ENCODE data around the gene ZBTB7C. TPM values are rescaled to one million over a fixed set of nuclear protein-coding genes. Genes with fewer than 3 reads are reported as not detected.

The ZBTB7C gene
- total RNA-seq, 1 experiment from 2014 or later: not detected

DNA sequence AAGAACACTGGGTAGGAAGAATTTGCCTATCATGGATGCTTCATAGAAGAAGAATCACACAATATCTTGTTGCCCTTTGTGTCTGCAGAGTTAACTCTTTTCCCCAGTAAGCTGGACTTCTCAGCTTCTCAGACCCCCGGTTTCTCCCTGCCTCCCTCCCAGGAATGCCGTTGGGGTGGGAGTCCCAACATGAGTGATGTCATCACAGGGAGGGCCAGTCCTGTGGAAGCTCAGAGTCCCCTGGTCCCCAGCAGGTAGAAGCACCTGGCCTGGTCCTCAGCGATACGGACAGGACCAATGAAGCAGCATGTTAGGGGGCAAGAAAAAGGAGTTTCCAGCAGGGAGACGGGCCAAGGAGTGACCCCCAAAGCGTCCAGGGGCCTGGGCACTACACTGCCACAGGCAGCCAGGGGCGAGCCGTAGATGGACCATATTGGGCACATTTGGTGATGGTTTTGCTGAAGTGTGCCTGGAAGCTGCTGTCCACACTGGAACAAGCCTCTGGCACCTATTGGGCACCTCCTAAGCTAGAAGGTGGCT, 242.8 kb downstream of the ZBTB7C start:
- CTCF ChIA-PET: interaction anchor here (0.6 kb wide), 2 partner anchors 16 to 26 kb away, joined by 4 read pairs; no protein-coding TSS in a partner anchor
- Mint-ChIP-seq H3K27me3 (ENCODE audit: unreplicated experiment) (peaks cover 94% of the 10 kb centered on the region), H3K9me3 (ENCODE audit: low read depth, unreplicated experiment) (no peaks in the 10 kb centered on the region), H3K36me3 (ENCODE audit: insufficient read depth, unreplicated experiment) (peaks cover 7% of the 10 kb centered on the region), H3K27ac (ENCODE audit: unreplicated experiment) (no peak overlapping the region), H3K4me1 (ENCODE audit: low read depth, unreplicated experiment) (peaks cover 7% of the 10 kb centered on the region), H3K4me3 (ENCODE audit: low read depth, unreplicated experiment) (no peak overlapping the region)
- TF ChIP-seq, protein P1, sequence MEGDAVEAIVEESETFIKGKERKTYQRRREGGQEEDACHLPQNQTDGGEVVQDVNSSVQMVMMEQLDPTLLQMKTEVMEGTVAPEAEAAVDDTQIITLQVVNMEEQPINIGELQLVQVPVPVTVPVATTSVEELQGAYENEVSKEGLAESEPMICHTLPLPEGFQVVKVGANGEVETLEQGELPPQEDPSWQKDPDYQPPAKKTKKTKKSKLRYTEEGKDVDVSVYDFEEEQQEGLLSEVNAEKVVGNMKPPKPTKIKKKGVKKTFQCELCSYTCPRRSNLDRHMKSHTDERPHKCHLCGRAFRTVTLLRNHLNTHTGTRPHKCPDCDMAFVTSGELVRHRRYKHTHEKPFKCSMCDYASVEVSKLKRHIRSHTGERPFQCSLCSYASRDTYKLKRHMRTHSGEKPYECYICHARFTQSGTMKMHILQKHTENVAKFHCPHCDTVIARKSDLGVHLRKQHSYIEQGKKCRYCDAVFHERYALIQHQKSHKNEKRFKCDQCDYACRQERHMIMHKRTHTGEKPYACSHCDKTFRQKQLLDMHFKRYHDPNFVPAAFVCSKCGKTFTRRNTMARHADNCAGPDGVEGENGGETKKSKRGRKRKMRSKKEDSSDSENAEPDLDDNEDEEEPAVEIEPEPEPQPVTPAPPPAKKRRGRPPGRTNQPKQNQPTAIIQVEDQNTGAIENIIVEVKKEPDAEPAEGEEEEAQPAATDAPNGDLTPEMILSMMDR (IDR thresholded peaks at IDR 0.05; ENCODE audit: unreplicated experiment): no peak
- no TSS peak for BruUV-seq (replicated peaks)
- intact Hi-C loops (cut with micrococcal nuclease; ENCODE audit: unreplicated experiment): no loop called here
- DNase-seq: no peak

DNA sequence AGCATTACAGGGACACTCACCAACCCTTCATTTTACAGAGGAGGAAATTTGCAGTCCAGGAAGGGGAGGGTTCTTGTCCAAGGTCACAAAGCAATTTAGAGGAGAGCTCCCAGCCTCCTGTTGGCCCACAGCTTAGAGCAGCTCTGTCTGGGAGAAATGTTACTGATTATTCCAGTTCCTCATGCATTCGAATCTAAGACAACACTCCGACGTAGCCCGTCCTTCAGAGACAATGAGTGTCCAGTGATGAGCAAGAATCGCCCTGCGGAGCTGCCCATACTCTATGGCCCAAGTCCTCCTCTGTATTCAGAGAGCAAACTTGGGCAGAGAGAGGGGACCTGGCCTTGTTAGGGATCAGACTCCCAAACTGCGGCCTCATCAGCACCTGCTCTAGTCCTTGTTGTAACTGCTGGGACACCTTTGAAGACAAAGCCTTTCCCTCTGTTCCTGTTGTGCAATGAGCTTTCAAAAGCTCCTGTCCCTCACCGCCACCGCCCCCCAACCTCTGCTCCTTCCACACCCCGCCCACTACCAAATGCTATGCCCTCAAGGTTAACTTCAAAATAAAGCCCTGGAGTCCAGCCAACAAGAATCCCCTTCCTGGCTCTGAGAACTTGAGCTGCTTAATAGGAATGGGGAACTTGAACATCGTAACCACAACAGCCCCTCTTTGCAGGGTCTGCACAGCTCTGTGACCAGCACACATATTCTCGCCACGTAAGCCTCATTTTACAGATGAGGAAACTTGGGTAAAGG, 243.9 kb downstream of the ZBTB7C start:
- Mint-ChIP-seq H3K27ac (ENCODE audit: unreplicated experiment) (no peak overlapping the region), H3K36me3 (ENCODE audit: insufficient read depth, unreplicated experiment) (peaks cover 9% of the 10 kb centered on the region), H3K9me3 (ENCODE audit: low read depth, unreplicated experiment) (no peaks in the 10 kb centered on the region), H3K4me1 (ENCODE audit: low read depth, unreplicated experiment) (peaks cover 7% of the 10 kb centered on the region), H3K4me3 (ENCODE audit: low read depth, unreplicated experiment) (no peak overlapping the region), H3K27me3 (ENCODE audit: unreplicated experiment) (peaks cover 92% of the 10 kb centered on the region)
- CTCF ChIA-PET: no interaction called here
- intact Hi-C loops (cut with micrococcal nuclease; ENCODE audit: unreplicated experiment): no loop called here
- BruUV-seq (replicated peaks): no TSS peak
- DNase-seq: no peak
- TF ChIP-seq, protein P1 (IDR thresholded peaks at IDR 0.05; ENCODE audit: unreplicated experiment): no peak

DNA sequence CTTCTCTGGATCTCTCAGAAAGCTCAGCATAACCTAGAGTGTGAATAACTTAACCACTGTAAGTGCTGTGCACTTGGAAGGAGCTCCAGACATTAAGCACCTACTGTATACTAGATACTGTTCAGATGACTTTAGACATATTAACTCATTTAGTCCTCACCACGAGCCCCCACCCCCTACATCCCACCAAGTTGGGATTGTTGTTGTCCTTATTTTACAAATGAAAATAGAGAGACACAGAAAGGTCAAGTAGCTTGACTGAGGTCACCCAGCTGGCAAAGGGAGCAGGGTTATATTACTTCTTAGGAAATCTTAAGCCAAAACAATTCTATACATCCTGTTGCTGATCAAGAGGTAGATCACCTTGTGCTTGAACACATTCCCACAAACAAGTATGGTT, 244.5 kb downstream of the ZBTB7C start:
- TF ChIP-seq, protein P1 (IDR thresholded peaks at IDR 0.05; ENCODE audit: unreplicated experiment): no peak
- Mint-ChIP-seq H3K9me3 (ENCODE audit: low read depth, unreplicated experiment) (no peaks in the 10 kb centered on the region), H3K36me3 (ENCODE audit: insufficient read depth, unreplicated experiment) (peaks cover 9% of the 10 kb centered on the region), H3K4me3 (ENCODE audit: low read depth, unreplicated experiment) (no peak overlapping the region), H3K27ac (ENCODE audit: unreplicated experiment) (no peak overlapping the region), H3K4me1 (ENCODE audit: low read depth, unreplicated experiment) (peaks cover 7% of the 10 kb centered on the region), H3K27me3 (ENCODE audit: unreplicated experiment) (peaks cover 92% of the 10 kb centered on the region)
- intact Hi-C loops (cut with micrococcal nuclease; ENCODE audit: unreplicated experiment): no loop called here
- BruUV-seq (replicated peaks): no TSS peak
- no peak for DNase-seq
- CTCF ChIA-PET: no interaction called here

DNA sequence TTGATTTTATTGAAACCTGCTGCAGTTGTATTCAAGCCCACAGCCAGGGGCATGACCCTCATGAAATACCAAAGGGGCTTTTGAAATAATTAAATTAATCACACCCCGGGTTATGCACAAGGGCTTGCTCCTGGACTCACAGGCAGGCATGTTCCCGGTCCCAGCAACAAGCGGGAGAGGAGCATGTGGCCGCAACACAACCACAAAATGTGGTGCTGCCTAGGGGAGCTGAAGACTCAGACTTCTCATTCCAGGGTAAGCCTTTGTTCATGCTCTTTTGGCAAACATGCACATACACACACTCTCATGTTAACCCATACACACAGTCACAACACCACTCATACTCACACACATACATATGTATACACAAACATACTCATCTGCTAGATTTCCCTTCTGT, 245.1 kb downstream of the ZBTB7C start:
- Mint-ChIP-seq H3K9me3 (ENCODE audit: low read depth, unreplicated experiment) (no peaks in the 10 kb centered on the region), H3K27ac (ENCODE audit: unreplicated experiment) (no peak overlapping the region), H3K27me3 (ENCODE audit: unreplicated experiment) (peaks cover 92% of the 10 kb centered on the region), H3K36me3 (ENCODE audit: insufficient read depth, unreplicated experiment) (peaks cover 9% of the 10 kb centered on the region), H3K4me3 (ENCODE audit: low read depth, unreplicated experiment) (no peak overlapping the region), H3K4me1 (ENCODE audit: low read depth, unreplicated experiment) (peaks cover 7% of the 10 kb centered on the region)
- CTCF ChIA-PET: no interaction called here
- intact Hi-C loops (cut with micrococcal nuclease; ENCODE audit: unreplicated experiment): no loop called here
- BruUV-seq (replicated peaks): no TSS peak
- TF ChIP-seq, protein P1 (IDR thresholded peaks at IDR 0.05; ENCODE audit: unreplicated experiment): no peak
- DNase-seq: no peak

Data from Calu3 (cell line).